HepG2 (cell line): ENCODE data around the gene GSDMA. TPM values are rescaled to one million over a fixed set of nuclear protein-coding genes. Genes with fewer than 3 reads are reported as not detected.
A peak's percentile ranks its signal among the peaks of the same experiment; 100 is the strongest.

ENCODE experiments used
- AHDC1 ChIP-seq: sonication (generic); formaldehyde crosslinking; IDR thresholded peaks from 2 replicates; pipeline ENCODE4 v1.5.1; 2020; ENCODE audit warnings: mild to moderate bottlenecking, missing genetic modification reagents, borderline replicate concordance
- CHCHD3 ChIP-seq: sonication (generic); formaldehyde crosslinking; IDR thresholded peaks from 2 replicates; pipeline ENCODE4 v1.8.0; 2022; ENCODE audit warnings: mild to moderate bottlenecking, missing genetic modification reagents, moderate library complexity
- KDM2A ChIP-seq: sonication (generic); formaldehyde crosslinking; IDR thresholded peaks from 2 replicates; pipeline ENCODE4 v1.4.0; 2020; ENCODE audit warnings: low read depth, missing genetic modification reagents, borderline replicate concordance
- SOX6 ChIP-seq, 2 experiments: fragments of 450-650 bp in 1 of 2; sonication (generic) in 1 of 2; formaldehyde crosslinking in 1 of 2; IDR thresholded peaks; 2 replicates each; pipeline versions ENCODE4 v1.4.0 to v1.6.1; 2017 to 2020; ENCODE audit warnings: antibody characterized with exemption in 1 of 2, mild to moderate bottlenecking in 1 of 2, missing genetic modification reagents in 1 of 2
- ZNF879 ChIP-seq: sonication (generic); formaldehyde crosslinking; IDR thresholded peaks from 2 replicates; pipeline ENCODE4 v1.8.1; 2023; ENCODE audit warnings: missing genetic modification reagents
- ZNF883 ChIP-seq: sonication (generic); formaldehyde crosslinking; IDR thresholded peaks from 2 replicates; pipeline ENCODE4 v1.5.1; 2020; ENCODE audit warnings: mild to moderate bottlenecking, missing genetic modification reagents; ENCODE audit errors: not compliant biosample characterization
- polyA plus RNA-seq, 8 experiments: library from polyadenylated mRNA; depleted of rRNA in 3 of 8; stranded (reverse) in 7 of 8; unstranded in 1 of 8; fragments of >200 nt; fragmentation: Illumina TruSeq in 4 of 8; extraction: Trizol in 4 of 8; gene quantifications; 2 replicates each; pipeline versions ENCODE4 v1.2.1 to v1.2.3, GENCODE V29; 2011 to 2016; ENCODE audit warnings: low read depth in 4 of 8, missing spikeins in 1 of 8, mixed read lengths in 1 of 8; ENCODE audit not compliant: insufficient read depth in 1 of 8
- total RNA-seq, 5 experiments: library from RNA; depleted of rRNA; stranded (reverse); fragments of >200 nt; fragmentation: Illumina TruSeq; extraction: Trizol; gene quantifications; 2 replicates each; pipeline ENCODE4 v1.2.3, GENCODE V29; 2016; ENCODE audit warnings: low read depth in 1 of 5

The GSDMA gene
- total and polyA plus RNA-seq, 2 of the 13 experiments (the other 11 are each of a cell fraction or from before 2014, with no cell fraction given) = not detected

DNA sequence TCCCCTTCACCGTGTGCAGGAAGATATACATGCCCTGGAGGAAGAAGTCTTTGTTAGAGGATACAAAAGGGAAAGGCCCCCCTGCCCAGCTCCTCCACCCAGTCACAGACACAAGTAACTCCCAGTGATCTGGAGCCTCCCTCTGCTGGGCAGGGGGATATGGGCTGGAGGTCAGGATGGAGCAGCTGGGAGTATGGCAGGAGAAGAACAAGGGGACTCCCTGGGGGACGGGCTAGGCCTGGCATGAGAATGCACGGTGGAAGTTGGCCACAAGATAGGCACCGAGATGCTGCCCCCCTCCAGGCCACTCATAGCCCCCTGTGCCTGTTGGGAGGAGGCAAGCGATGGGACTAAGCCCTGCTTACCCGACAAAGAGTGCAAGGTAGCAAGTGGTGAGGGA lies 39.6 kb upstream of the GSDMA start (continued):
- no peak for TF ChIP-seq CHCHD3 (CRISPR knock-in tag)
- TF ChIP-seq AHDC1 = 0 out of 2 replicates have a peak, but pooled peaks have one; percentile 41
- TF ChIP-seq ZNF879 = 0 out of 2 replicates have a peak, but pooled peaks have one; percentile 32
- no peak for TF ChIP-seq SOX6 (IDR thresholded peaks at IDR 0.05)
- TF ChIP-seq SOX6 (CRISPR knock-in tag; IDR thresholded peaks at IDR 0.05) = no peak
- peak; percentile 51 for TF ChIP-seq ZNF883 (CRISPR knock-in tag)
- TF ChIP-seq KDM2A (CRISPR knock-in tag) = no peak
